OCI-LY7 (cell line): ENCODE data around the gene SCAF1. TPM values are rescaled to one million over a fixed set of nuclear protein-coding genes. Genes with fewer than 3 reads are reported as not detected.

Experiments used
- BruUV-seq: library from RNA; stranded (reverse); fragments of 400-500 nt; replicated peaks from 2 replicates; lab custom pipeline; 2021; lab: Mats Ljungman, UMichigan
- CTCF ChIA-PET: fragments of 300-600 bp; sonication (Branson Sonifier 250); formaldehyde crosslinking; loops from one replicate; lab custom pipeline; 2022; ENCODE audit warnings: antibody characterized with exemption; ENCODE audit not compliant: unreplicated experiment; lab: Charles Lee
- POLR2A ChIA-PET: fragments of 300-600 bp; sonication (Branson Sonifier 250); formaldehyde crosslinking; loops from one replicate; lab custom pipeline; 2022; ENCODE audit warnings: antibody characterized with exemption; lab: Charles Lee
- DNase-seq: peaks from one replicate; pipeline ENCODE4 v3.0.0-alpha.2; 2015; ENCODE audit warnings: low spot score
- H2AFZ ChIP-seq: fragments of 200-600 bp; sonication (generic), shearing (Covaris generic); 2 replicates; pipeline ENCODE4 v1.6.1; 2014; ENCODE audit warnings: mild to moderate bottlenecking, antibody characterized with exemption, low read length, moderate library complexity
- H3K27ac ChIP-seq: fragments of 200-600 bp; sonication (generic); 2 replicates; pipeline ENCODE4 v1.5.1; 2014; ENCODE audit warnings: mixed run types, low read depth, mild to moderate bottlenecking, moderate library complexity, low read length, inconsistent platforms; ENCODE audit not compliant: poor library complexity, severe bottlenecking
- H3K36me3 ChIP-seq: fragments of 200-600 bp; sonication (generic); 2 replicates; pipeline ENCODE4 v1.6.1; 2014; ENCODE audit warnings: mild to moderate bottlenecking, antibody characterized with exemption, low read length, moderate library complexity, mixed read lengths; ENCODE audit not compliant: insufficient read depth
- H3K4me1 ChIP-seq: fragments of 200-600 bp; sonication (generic); 2 replicates; pipeline ENCODE4 v1.5.1; 2014; ENCODE audit warnings: mild to moderate bottlenecking, low read length; ENCODE audit not compliant: insufficient read depth, poor library complexity, severe bottlenecking
- H3K4me2 ChIP-seq: fragments of 200-600 bp; sonication (generic); 2 replicates; pipeline ENCODE4 v1.6.1; 2014; ENCODE audit warnings: mild to moderate bottlenecking, low read length
- H3K4me3 ChIP-seq: fragments of 200-600 bp; sonication (generic); 2 replicates; pipeline ENCODE4 v1.5.1; 2014; ENCODE audit warnings: mild to moderate bottlenecking, low read depth, low read length; ENCODE audit not compliant: poor library complexity, severe bottlenecking
- H3K79me2 ChIP-seq: fragments of 200-600 bp; sonication (generic); 2 replicates; pipeline ENCODE4 v1.6.1; 2016; ENCODE audit warnings: low read depth, mild to moderate bottlenecking, low read length, moderate library complexity, mixed read lengths; ENCODE audit not compliant: insufficient read depth
- H3K9me2 ChIP-seq: fragments of 200-600 bp; sonication (generic); 2 replicates; pipeline ENCODE4 v1.6.1; 2016; ENCODE audit warnings: mild to moderate bottlenecking, low read length, mixed read lengths; ENCODE audit not compliant: insufficient read depth
- H3K9me3 ChIP-seq: fragments of 200-600 bp; sonication (generic); 2 replicates; pipeline ENCODE4 v1.6.1; 2014; ENCODE audit warnings: mild to moderate bottlenecking, mixed run types, low read length, mixed read lengths
- H4K20me1 ChIP-seq: fragments of 200-600 bp; sonication (generic); 2 replicates; pipeline ENCODE4 v1.6.1; 2014; ENCODE audit warnings: mild to moderate bottlenecking, antibody characterized with exemption, low read length, moderate library complexity, mixed read lengths; ENCODE audit not compliant: insufficient read depth
- CTCF ChIP-seq: fragments of 200-600 bp; sonication (generic); conservative IDR thresholded peaks from 2 replicates; pipeline ENCODE4 v1.5.1; 2014; ENCODE audit warnings: mild to moderate bottlenecking, antibody characterized with exemption, low read length, moderate library complexity, mixed read lengths
- EZH2phosphoT487 ChIP-seq: fragments of 200-600 bp; sonication (generic); IDR thresholded peaks from 2 replicates; pipeline ENCODE4 v1.6.1; 2018; ENCODE audit warnings: low read depth, borderline replicate concordance, mild to moderate bottlenecking, mixed run types, antibody characterized with exemption, low read length, moderate library complexity, mixed read lengths
- intact Hi-C: fragments of 100-400 bp; cut with micrococcal nuclease; formaldehyde crosslinking; loops from one replicate; pipeline ENCODE4 v1.10.0; 2022; ENCODE audit not compliant: unreplicated experiment
- total RNA-seq, 2 experiments: library from RNA; depleted of rRNA in 1 of 2; stranded (reverse); fragments of >200 nt in 1 of 2; shearing (Covaris generic) in 1 of 2; gene quantifications; 2 replicates each; pipeline ENCODE4 v1.2.3, GENCODE V29; 2014 to 2022

SCAF1 gene
- total RNA-seq, 2 experiments from 2014 or later, result 15.0 to 44.0 TPM

GRCh38 chr19:49596407-49596806 is 45.6 kb upstream of the SCAF1 start:
- DNase-seq, result no peak
- TF ChIP-seq EZH2phosphoT487 (no peak), CTCF (no peak)
- CTCF ChIA-PET, result no interaction called here
- intact Hi-C loops, result no loop called here
- POLR2A ChIA-PET, result interaction anchor here (0.7 kb wide), 1 partner anchor 44 kb away, joined by 3 read pairs; no protein-coding TSS in a partner anchor
- peaks cover 25% of the 10 kb centered on the region for H3K79me2 ChIP-seq
- H3K4me2 ChIP-seq, result no peak overlapping the region
- H3K4me3 ChIP-seq, result no peak overlapping the region
- peaks cover 8% of the 10 kb centered on the region; the same call in 1 of the 2 replicates for H4K20me1 ChIP-seq
- BruUV-seq, result no TSS peak
- H3K4me1 ChIP-seq, result peaks cover 8% of the 10 kb centered on the region
- no peak overlapping the region for H2AFZ ChIP-seq
- no peaks in the 10 kb centered on the region for H3K9me3 ChIP-seq
- H3K36me3 ChIP-seq, result peaks cover 76% of the 10 kb centered on the region
- no peak overlapping the region for H3K27ac ChIP-seq
- no peaks in the 10 kb centered on the region for H3K9me2 ChIP-seq

GRCh38 chr19:49596954-49597702 is 44.9 kb upstream of the SCAF1 start:
- H3K9me2 ChIP-seq, result no peaks in the 10 kb centered on the region
- CTCF ChIA-PET, result no interaction called here
- no peaks in the 10 kb centered on the region for H3K9me3 ChIP-seq
- peaks cover 19% of the 10 kb centered on the region for H3K79me2 ChIP-seq
- no peak for TF ChIP-seq EZH2phosphoT487
- no peak for TF ChIP-seq CTCF
- peaks cover 8% of the 10 kb centered on the region; the same call in 1 of the 2 replicates for H4K20me1 ChIP-seq
- H3K4me3 ChIP-seq, result no peak overlapping the region
- H2AFZ ChIP-seq, result no peak overlapping the region
- no peak overlapping the region for H3K4me2 ChIP-seq
- intact Hi-C loops, result no loop called here
- no peak for DNase-seq
- H3K27ac ChIP-seq, result no peak overlapping the region
- peaks cover 8% of the 10 kb centered on the region for H3K4me1 ChIP-seq
- POLR2A ChIA-PET, result no interaction called here
- BruUV-seq, result TSS peak; percentile 24
- peaks cover 82% of the 10 kb centered on the region for H3K36me3 ChIP-seq

- no peak overlapping the region for H2AFZ ChIP-seq
- BruUV-seq, result no TSS peak
- H3K27ac ChIP-seq, result no peak overlapping the region
- no peak for DNase-seq
- H3K4me1 ChIP-seq, result peaks cover 8% of the 10 kb centered on the region
- no peak overlapping the region for H3K4me2 ChIP-seq
- TF ChIP-seq EZH2phosphoT487 (no peak), CTCF (no peak)
- intact Hi-C loops, result no loop called here
- no peaks in the 10 kb centered on the region for H3K9me3 ChIP-seq
- no peak overlapping the region for H3K4me3 ChIP-seq
- peaks cover 87% of the 10 kb centered on the region for H3K36me3 ChIP-seq
- POLR2A ChIA-PET, result no interaction called here
- H4K20me1 ChIP-seq, result peaks cover 8% of the 10 kb centered on the region; the same call in 1 of the 2 replicates
- H3K79me2 ChIP-seq, result peaks cover 14% of the 10 kb centered on the region
- CTCF ChIA-PET, result no interaction called here
- H3K9me2 ChIP-seq, result no peaks in the 10 kb centered on the region
Observed at GRCh38 chr19:49597703-49597974, 44.4 kb upstream of the SCAF1 start.
